ENCODE measurements around the gene COLGALT1. TPM values are rescaled to one million over a fixed set of nuclear protein-coding genes. Genes with fewer than 3 reads are reported as not detected.

The COLGALT1 gene
- total RNA-seq, 1 experiment from 2014 or later, result 145 TPM

- in situ Hi-C loops (cut with HindIII; ENCODE audit: low pct_unique_long_range_greater_than_20kb, low sequenced_read_pairs), result no loop called here
- no peak for DNase-seq (ENCODE audit: low read depth)
Measured at GRCh38 chr19:17627161-17627560, 71.7 kb downstream of the COLGALT1 start.

DNA sequence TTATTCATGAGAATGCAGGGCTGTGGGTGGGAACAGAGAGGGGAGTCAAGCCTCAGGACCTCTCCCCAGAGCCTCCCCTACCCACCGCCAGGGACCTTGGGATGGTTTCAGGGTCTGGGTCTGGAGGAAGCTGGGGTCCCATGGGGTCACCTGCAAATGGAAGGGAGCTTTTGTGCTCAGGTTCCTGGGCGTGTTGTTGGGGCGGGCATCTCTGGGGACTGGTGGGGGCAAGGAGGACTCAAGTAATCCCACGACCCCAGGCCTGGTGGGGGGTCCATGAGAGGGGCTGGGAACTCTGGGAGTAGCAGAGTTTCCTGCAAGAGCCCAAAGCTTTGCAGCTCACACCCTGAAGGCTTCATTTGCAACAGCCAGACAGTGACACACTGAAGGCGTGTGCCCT is 72.5 kb downstream of the COLGALT1 start:
- no peak for DNase-seq (ENCODE audit: low read depth)
- in situ Hi-C loops (cut with HindIII; ENCODE audit: low pct_unique_long_range_greater_than_20kb, low sequenced_read_pairs), result no loop called here

GRCh38 chr19:17629760-17630159 is 74.3 kb downstream of the COLGALT1 start:
- no peak for DNase-seq (ENCODE audit: low read depth)
- in situ Hi-C loops (cut with HindIII; ENCODE audit: low pct_unique_long_range_greater_than_20kb, low sequenced_read_pairs), result no loop called here

- in situ Hi-C loops (cut with HindIII; ENCODE audit: low pct_unique_long_range_greater_than_20kb, low sequenced_read_pairs), result no loop called here
Measured at GRCh38 chr19:17632577-17632976, 77.1 kb downstream of the COLGALT1 start.

More at GRCh38 chr19:17632577-17632976, 77.1 kb downstream of the COLGALT1 start:
- no peak for DNase-seq (ENCODE audit: low read depth)

Other genes with a start within 250 kb of the COLGALT1 start
- 21.0 and 38.9 TPM in 2 replicates for gene MRPL34, start 249.8 kb upstream of the COLGALT1 start, total RNA-seq (2014; rRNA removed; shearing (Covaris generic); ENCODE audit: low replicate concordance)
- 17.9 and 23.5 TPM in 2 replicates for gene DDA1, start 246.1 kb upstream of the COLGALT1 start, total RNA-seq (2014; rRNA removed; shearing (Covaris generic); ENCODE audit: low replicate concordance)
- 4.6 and 5.4 TPM in 2 replicates for gene ANO8, start 220.8 kb upstream of the COLGALT1 start, total RNA-seq (2014; rRNA removed; shearing (Covaris generic); ENCODE audit: low replicate concordance)
- gene GTPBP3, start 218.1 kb upstream of the COLGALT1 start, total RNA-seq (2014; rRNA removed; shearing (Covaris generic); ENCODE audit: low replicate concordance), result 49.6 and 61.3 TPM in 2 replicates
- not detected in 2 replicates for gene PLVAP, start 178.3 kb upstream of the COLGALT1 start, total RNA-seq (2014; rRNA removed; shearing (Covaris generic); ENCODE audit: low replicate concordance)
- not detected in 2 replicates for gene CCDC194, start 161.5 kb upstream of the COLGALT1 start, total RNA-seq (2014; rRNA removed; shearing (Covaris generic); ENCODE audit: low replicate concordance)
- 25.1 and 26.8 TPM in 2 replicates for gene BST2, start 150.0 kb upstream of the COLGALT1 start, total RNA-seq (2014; rRNA removed; shearing (Covaris generic); ENCODE audit: low replicate concordance)
- gene MVB12A, start 135.6 kb upstream of the COLGALT1 start, total RNA-seq (2014; rRNA removed; shearing (Covaris generic); ENCODE audit: low replicate concordance), result 77.8 and 129 TPM in 2 replicates
- not detected in 2 replicates for gene TMEM221, start 107.0 kb upstream of the COLGALT1 start, total RNA-seq (2014; rRNA removed; shearing (Covaris generic); ENCODE audit: low replicate concordance)
- not detected in 2 replicates for gene NXNL1, start 94.7 kb upstream of the COLGALT1 start, total RNA-seq (2014; rRNA removed; shearing (Covaris generic); ENCODE audit: low replicate concordance)
- gene SLC27A1, start 85.1 kb upstream of the COLGALT1 start, total RNA-seq (2014; rRNA removed; shearing (Covaris generic); ENCODE audit: low replicate concordance), result 18.2 and 44.5 TPM in 2 replicates
- gene PGLS, start 44.0 kb upstream of the COLGALT1 start, total RNA-seq (2014; rRNA removed; shearing (Covaris generic); ENCODE audit: low replicate concordance), result 197 and 233 TPM in 2 replicates
- 0.06 TPM in 1 of 2 replicates, not detected in the other for gene UNC13A, start 132.7 kb downstream of the COLGALT1 start, total RNA-seq (2014; rRNA removed; shearing (Covaris generic); ENCODE audit: low replicate concordance)
- gene MAP1S, start 163.8 kb downstream of the COLGALT1 start, total RNA-seq (2014; rRNA removed; shearing (Covaris generic); ENCODE audit: low replicate concordance), result 46.5 and 56.1 TPM in 2 replicates
- gene FCHO1, start 195.8 kb downstream of the COLGALT1 start, total RNA-seq (2014; rRNA removed; shearing (Covaris generic); ENCODE audit: low replicate concordance), result 2.7 and 9.1 TPM in 2 replicates
- gene B3GNT3, start 239.5 kb downstream of the COLGALT1 start, total RNA-seq (2014; rRNA removed; shearing (Covaris generic); ENCODE audit: low replicate concordance), result 9.8 and 15.8 TPM in 2 replicates